Measurements from ENCODE around the gene PTPRE. TPM values are rescaled to one million over a fixed set of nuclear protein-coding genes. Genes with fewer than 3 reads are reported as not detected.
"Not testable (repeated sequence)": the region's sequence is repeated elsewhere in the genome, so short reads cannot be mapped to it uniquely, and the experiment has no call there.

Gene PTPRE
- total RNA-seq, 1 donor from 2014 or later, result 33.0 TPM

GRCh38 chr10:128094596-128094995 lies 187.7 kb downstream of the PTPRE start:
- not testable (repeated sequence) for DNase-seq (ENCODE audit: low spot score)

GRCh38 chr10:128095027-128095752 lies 188.3 kb downstream of the PTPRE start:
- DNase-seq (ENCODE audit: low spot score), result no peak

- no peak for DNase-seq (ENCODE audit: low spot score)
Measured at GRCh38 chr10:128095753-128096469, 189.0 kb downstream of the PTPRE start.

- DNase-seq (ENCODE audit: low spot score), result no peak
Measured at GRCh38 chr10:128096486-128097199, 189.7 kb downstream of the PTPRE start.

GRCh38 chr10:128097783-128098182 lies 190.9 kb downstream of the PTPRE start:
- DNase-seq (ENCODE audit: low spot score), result no peak

GRCh38 chr10:128098631-128099030 lies 191.7 kb downstream of the PTPRE start:
- no peak for DNase-seq (ENCODE audit: low spot score)

GRCh38 chr10:128099901-128100300 lies 193.0 kb downstream of the PTPRE start:
- no peak for DNase-seq (ENCODE audit: low spot score)

- DNase-seq (ENCODE audit: low spot score), result no peak
Measured at GRCh38 chr10:128101901-128102300, 195.0 kb downstream of the PTPRE start.

GRCh38 chr10:128102480-128103228 lies 195.8 kb downstream of the PTPRE start:
- no peak for DNase-seq (ENCODE audit: low spot score)

- no peak for DNase-seq (ENCODE audit: low spot score)
Measured at GRCh38 chr10:128103229-128103714, 196.4 kb downstream of the PTPRE start.

GRCh38 chr10:128105383-128105782 lies 198.5 kb downstream of the PTPRE start:
- DNase-seq (ENCODE audit: low spot score), result no peak

- DNase-seq (ENCODE audit: low spot score), result no peak
Measured at GRCh38 chr10:128109707-128110106, 202.8 kb downstream of the PTPRE start.

GRCh38 chr10:128110339-128110738 lies 203.4 kb downstream of the PTPRE start:
- no peak for DNase-seq (ENCODE audit: low spot score)

- no peak for DNase-seq (ENCODE audit: low spot score)
Measured at GRCh38 chr10:128111696-128112095, 204.8 kb downstream of the PTPRE start.

GRCh38 chr10:128113026-128113425 lies 206.1 kb downstream of the PTPRE start:
- DNase-seq (ENCODE audit: low spot score), result no peak

GRCh38 chr10:128114901-128115300 lies 208.0 kb downstream of the PTPRE start:
- no peak for DNase-seq (ENCODE audit: low spot score)

- no peak for DNase-seq (ENCODE audit: low spot score)
Measured at GRCh38 chr10:128115356-128115755, 208.5 kb downstream of the PTPRE start.

GRCh38 chr10:128116187-128116586 lies 209.3 kb downstream of the PTPRE start:
- DNase-seq (ENCODE audit: low spot score), result no peak

GRCh38 chr10:128116851-128117615 lies 210.1 kb downstream of the PTPRE start:
- no peak for DNase-seq (ENCODE audit: low spot score)

GRCh38 chr10:128121750-128122412 lies 215.0 kb downstream of the PTPRE start:
- no peak for DNase-seq (ENCODE audit: low spot score)
